GM06990 (cell line): ENCODE measurements around the gene PRPS1.
"Not testable (repeated sequence)": the region's sequence is repeated elsewhere in the genome, so short reads cannot be mapped to it uniquely, and the experiment has no call there.

Source experiments
- DNase-seq: peaks from one replicate; pipeline ENCODE4 v3.0.0-alpha.2; 2011; ENCODE audit not compliant: insufficient read length; ENCODE audit errors: extremely low read depth
- H3K27me3 ChIP-seq: replicated peaks from 2 replicates; pipeline ENCODE4 v1.6.0; 2011; ENCODE audit warnings: low read length; ENCODE audit not compliant: control insufficient read depth, insufficient read depth
- H3K36me3 ChIP-seq: 2 replicates; pipeline ENCODE4 v1.5.1; 2011; ENCODE audit warnings: low read length; ENCODE audit not compliant: control insufficient read depth, insufficient read depth
- H3K4me3 ChIP-seq: replicated peaks from 2 replicates; pipeline ENCODE4 v1.5.1; 2011; ENCODE audit warnings: low read depth, mild to moderate bottlenecking, control low read depth, low read length
- CTCF ChIP-seq: IDR thresholded peaks from 2 replicates; pipeline ENCODE4 v1.5.1; 2011; ENCODE audit warnings: low read length, control low read depth, mild to moderate bottlenecking, inconsistent platforms; ENCODE audit not compliant: insufficient read depth, poor library complexity, severe bottlenecking

The PRPS1 gene

DNA sequence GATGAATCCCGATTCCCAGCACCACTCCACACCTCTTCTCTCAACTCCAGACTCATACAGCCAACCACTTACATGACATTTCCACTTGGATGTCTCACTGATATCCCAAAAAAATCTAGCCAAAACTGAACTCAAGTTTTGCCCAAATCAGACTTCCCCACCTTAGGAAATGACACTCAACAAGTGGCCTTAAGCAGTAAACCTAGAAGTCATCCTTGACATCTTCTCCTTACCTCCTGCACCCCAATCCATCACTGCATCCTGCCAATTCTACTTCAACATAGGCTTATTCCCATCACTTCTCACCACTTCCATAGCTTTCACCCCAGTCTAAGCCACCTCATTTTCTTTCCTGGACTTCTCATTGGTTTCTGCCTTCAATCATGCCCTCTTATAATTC is 39.1 kb downstream of the PRPS1 start:
- Histone ChIP-seq H3K36me3 (no peaks in the 10 kb centered on the region), H3K27me3 (no peaks in the 10 kb centered on the region), H3K4me3 (no peak overlapping the region)
- TF ChIP-seq CTCF, result no peak
- DNase-seq, result no peak

- not testable (repeated sequence) for DNase-seq, H3K27me3 ChIP-seq, H3K4me3 ChIP-seq, H3K36me3 ChIP-seq
These were observed 40.4 kb downstream of the PRPS1 start for GRCh38 chrX:107668710-107669109.

- no peaks in the 10 kb centered on the region for H3K27me3 ChIP-seq
- no peak for TF ChIP-seq CTCF
- H3K4me3 ChIP-seq, result no peak overlapping the region
- DNase-seq, result no peak
- H3K36me3 ChIP-seq, result no peaks in the 10 kb centered on the region
These were observed 41.0 kb downstream of the PRPS1 start for GRCh38 chrX:107669261-107669660.

GRCh38 chrX:107669885-107670628 is 41.7 kb downstream of the PRPS1 start:
- H3K27me3 ChIP-seq, result no peaks in the 10 kb centered on the region
- TF ChIP-seq CTCF, result no peak

DNA sequence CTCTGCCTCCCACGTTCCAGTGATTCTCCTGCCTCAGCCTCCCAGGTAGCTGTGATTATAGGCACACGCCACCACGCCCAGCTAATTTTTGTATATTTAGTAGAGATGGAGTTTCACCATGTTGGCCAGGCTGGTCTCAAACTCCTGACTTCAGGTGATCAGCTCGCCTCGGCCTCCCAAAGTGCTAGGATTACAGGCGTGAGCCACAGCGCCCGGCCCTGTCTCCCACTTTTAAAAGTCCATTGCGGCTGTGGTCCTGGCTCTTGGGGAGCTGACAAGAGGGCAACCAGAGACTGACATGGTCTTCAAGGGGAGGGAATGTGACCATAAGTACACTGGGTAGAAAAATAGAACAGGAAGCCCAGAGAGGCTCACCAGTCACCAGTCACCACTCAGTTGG is 42.9 kb downstream of the PRPS1 start:
- H3K27me3 ChIP-seq, H3K36me3 ChIP-seq, H3K4me3 ChIP-seq, DNase-seq: not testable (repeated sequence)

More at GRCh38 chrX:107669885-107670628, 41.7 kb downstream of the PRPS1 start:
- H3K4me3 ChIP-seq, result no peak overlapping the region
- DNase-seq, result no peak
- no peaks in the 10 kb centered on the region for H3K36me3 ChIP-seq

- DNase-seq, result peak; percentile 58
These were observed 44.7 kb downstream of the PRPS1 start for GRCh38 chrX:107672955-107673378.

More at GRCh38 chrX:107672955-107673378, 44.7 kb downstream of the PRPS1 start:
- Histone ChIP-seq H3K4me3 (no peak overlapping the region; the same call in 1 of the 2 replicates), H3K27me3 (no peaks in the 10 kb centered on the region), H3K36me3 (no peaks in the 10 kb centered on the region)
- TF ChIP-seq CTCF, result peak; percentile 74
